Neuronal stem cell (in vitro differentiated cells): ENCODE results near the gene OBSCN.

Experiments
- DNase-seq: peaks from one replicate; pipeline ENCODE4 v3.0.0-alpha.2; 2013; ENCODE audit warnings: low spot score
- H2AFZ ChIP-seq: one replicate; pipeline ENCODE4 v1.6.1; 2013; ENCODE audit warnings: mild to moderate bottlenecking, low read length, inconsistent platforms
- H2AK5ac ChIP-seq: 2 replicates; pipeline ENCODE4 v1.6.1; 2013; ENCODE audit warnings: low read depth, mild to moderate bottlenecking, inconsistent platforms, low read length, moderate library complexity, mixed read lengths
- H2BK120ac ChIP-seq: 2 replicates; pipeline ENCODE4 v1.6.1; 2013; ENCODE audit warnings: low read depth, mild to moderate bottlenecking, inconsistent platforms, low read length, moderate library complexity, mixed read lengths
- H2BK12ac ChIP-seq: one replicate; pipeline ENCODE4 v1.6.1; 2013; ENCODE audit warnings: low read length, inconsistent platforms
- H2BK15ac ChIP-seq: 2 replicates; pipeline ENCODE4 v1.6.1; 2013; ENCODE audit warnings: mild to moderate bottlenecking, low read length, inconsistent platforms, mixed read lengths
- H2BK5ac ChIP-seq: one replicate; pipeline ENCODE4 v1.6.1; 2013; ENCODE audit warnings: inconsistent platforms, mild to moderate bottlenecking, low read length, moderate library complexity
- H3K14ac ChIP-seq: one replicate; pipeline ENCODE4 v1.6.1; 2013; ENCODE audit warnings: low read length, inconsistent platforms
- H3K18ac ChIP-seq: 2 replicates; pipeline ENCODE4 v1.6.1; 2013; ENCODE audit warnings: low read length, inconsistent platforms
- H3K23ac ChIP-seq: 2 replicates; pipeline ENCODE4 v1.6.1; 2013; ENCODE audit warnings: low read depth, mild to moderate bottlenecking, mixed read lengths, low read length, inconsistent platforms; ENCODE audit not compliant: poor library complexity
- H3K27ac ChIP-seq: replicated peaks from 3 replicates; pipeline ENCODE4 v1.5.1; 2013; ENCODE audit warnings: low read length, inconsistent platforms
- H3K27me3 ChIP-seq, 3 experiments: 2 replicates each; pipeline ENCODE4 v1.6.1; 2013; ENCODE audit warnings: low read length in 3 of 3, mild to moderate bottlenecking in 2 of 3, inconsistent platforms in 1 of 3, low read depth in 1 of 3, mixed read lengths in 1 of 3, moderate library complexity in 1 of 3; ENCODE audit not compliant: control insufficient read depth in 3 of 3, insufficient read depth in 3 of 3
- H3K36me3 ChIP-seq, 2 donors: replicated peaks in 1 of 2; 2 replicates each; pipeline ENCODE4 v1.6.1; 2013; ENCODE audit warnings: low read length in 2 of 2; ENCODE audit not compliant: control insufficient read depth in 2 of 2, insufficient read depth in 2 of 2
- H3K4ac ChIP-seq: 2 replicates; pipeline ENCODE4 v1.6.1; 2013; ENCODE audit warnings: inconsistent platforms, mild to moderate bottlenecking, low read length, moderate library complexity
- H3K4me1 ChIP-seq, 2 donors: 1 replicate in 1 of 2; 2 replicates in 1 of 2; pipeline ENCODE4 v1.6.1; 2013; ENCODE audit warnings: low read length in 2 of 2, low read depth in 1 of 2; ENCODE audit not compliant: control insufficient read depth in 2 of 2, insufficient read depth in 1 of 2
- H3K4me2 ChIP-seq: one replicate; pipeline ENCODE4 v1.6.1; 2013; ENCODE audit warnings: mild to moderate bottlenecking, low read length, inconsistent platforms; ENCODE audit not compliant: insufficient read depth, poor library complexity, severe bottlenecking
- H3K4me3 ChIP-seq, 2 donors: 2 replicates each; pipeline ENCODE4 v1.5.1; 2013; ENCODE audit warnings: low read length in 2 of 2, mild to moderate bottlenecking in 2 of 2, inconsistent platforms in 1 of 2, moderate library complexity in 1 of 2
- H3K79me1 ChIP-seq: one replicate; pipeline ENCODE4 v1.6.1; 2013; ENCODE audit warnings: low read depth, mild to moderate bottlenecking, inconsistent platforms, low read length, moderate library complexity
- H3K9ac ChIP-seq: one replicate; pipeline ENCODE4 v1.6.1; 2013; ENCODE audit warnings: mild to moderate bottlenecking, low read depth, low read length, inconsistent platforms; ENCODE audit not compliant: poor library complexity
- H3K9me3 ChIP-seq, 2 donors: replicated peaks in 1 of 2; 2 replicates each; pipeline versions ENCODE3 to v1.6.1; 2013; ENCODE audit warnings: low read length in 2 of 2, mild to moderate bottlenecking in 2 of 2, inconsistent platforms in 1 of 2, low read depth in 1 of 2, mixed read lengths in 1 of 2, moderate library complexity in 1 of 2; ENCODE audit not compliant: control insufficient read depth in 2 of 2, insufficient read depth in 1 of 2
- H4K8ac ChIP-seq: one replicate; pipeline ENCODE4 v1.6.1; 2013; ENCODE audit warnings: low read depth, mild to moderate bottlenecking, inconsistent platforms, low read length, moderate library complexity
- H4K91ac ChIP-seq: one replicate; pipeline ENCODE4 v1.6.1; 2013; ENCODE audit warnings: low read length, low read depth, mild to moderate bottlenecking, inconsistent platforms; ENCODE audit not compliant: poor library complexity
- WGBS, 2 donors: extraction: QIAGEN DNeasy Blood & Tissue Kit; methylation state at CpG; one replicate each; pipeline ENCODE4 v1.1.7; 2013; ENCODE audit warnings: missing lambda C conversion rate in 2 of 2, mixed read lengths in 1 of 2; ENCODE audit not compliant: insufficient read length in 2 of 2, insufficient replicate concordance in 1 of 2; ENCODE audit errors: extremely low coverage in 2 of 2; 5-methylcytosine and 5-hydroxymethylcytosine counted together

OBSCN gene

DNA sequence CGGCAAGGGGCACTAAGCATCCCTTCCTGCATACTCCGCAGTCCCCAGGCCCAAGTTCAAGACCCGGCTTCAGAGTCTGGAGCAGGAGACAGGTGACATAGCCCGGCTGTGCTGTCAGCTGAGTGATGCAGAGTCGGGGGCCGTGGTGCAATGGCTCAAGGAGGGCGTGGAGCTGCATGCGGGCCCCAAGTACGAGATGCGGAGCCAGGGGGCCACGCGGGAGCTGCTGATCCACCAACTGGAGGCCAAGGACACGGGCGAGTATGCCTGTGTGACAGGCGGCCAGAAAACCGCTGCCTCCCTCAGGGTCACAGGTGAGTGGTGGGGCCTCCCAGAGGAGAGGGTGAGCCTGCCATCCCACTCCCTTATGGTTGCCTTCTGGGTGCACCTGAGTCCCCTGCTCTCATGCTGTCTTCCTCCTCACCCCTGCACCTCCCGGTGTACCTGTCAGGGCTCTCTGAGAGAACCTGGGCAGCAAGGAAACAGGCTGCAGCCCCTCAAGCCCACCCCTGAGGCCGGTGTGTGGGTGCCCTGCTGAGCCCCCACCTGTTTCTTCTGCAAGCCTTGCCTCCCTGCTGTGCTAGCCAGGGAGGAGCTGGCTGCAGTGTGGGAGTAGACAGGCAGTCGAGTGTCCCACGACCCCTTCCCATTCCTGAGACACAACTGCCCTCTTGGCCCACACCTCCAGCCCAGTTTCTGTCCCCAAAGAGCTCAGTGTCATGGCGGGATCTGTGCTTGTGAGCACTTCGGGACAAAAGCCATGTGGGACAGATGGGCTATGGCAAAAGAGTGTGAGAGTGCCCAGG is 99.6 kb downstream of the OBSCN start:
- no peak overlapping the region for H2AFZ ChIP-seq
- H2AK5ac ChIP-seq: no peak overlapping the region
- peak overlapping the region; percentile 58 for H3K14ac ChIP-seq
- peaks cover 1% of the 10 kb centered on the region for H3K79me1 ChIP-seq
- H3K9ac ChIP-seq: no peak overlapping the region
- no peak overlapping the region for H3K27ac ChIP-seq
- no peak for DNase-seq
- no peak overlapping the region for H2BK120ac ChIP-seq
- no peak overlapping the region for H3K4me3 ChIP-seq
- no peak overlapping the region for H3K18ac ChIP-seq
- H3K4ac ChIP-seq: no peak overlapping the region
- peak overlapping the region; percentile 62 for H3K23ac ChIP-seq
- H3K4me2 ChIP-seq: no peak overlapping the region
- peaks cover 16 to 24% of the 10 kb centered on the region in 2 donors for H3K9me3 ChIP-seq
- H3K4me1 ChIP-seq: no peaks in the 10 kb centered on the region
- peaks cover 0 to 26% of the 10 kb centered on the region in 2 donors for H3K36me3 ChIP-seq
- no peak overlapping the region for H4K8ac ChIP-seq
- no peaks in the 10 kb centered on the region for H3K27me3 ChIP-seq
- no peak overlapping the region for H2BK5ac ChIP-seq
- H2BK15ac ChIP-seq: no peak overlapping the region
- WGBS, 2 donors: no CpG with 5 or more reads among the region's 22 CpGs
- no peak overlapping the region for H2BK12ac ChIP-seq
- peak overlapping the region; percentile 48 for H4K91ac ChIP-seq

DNA sequence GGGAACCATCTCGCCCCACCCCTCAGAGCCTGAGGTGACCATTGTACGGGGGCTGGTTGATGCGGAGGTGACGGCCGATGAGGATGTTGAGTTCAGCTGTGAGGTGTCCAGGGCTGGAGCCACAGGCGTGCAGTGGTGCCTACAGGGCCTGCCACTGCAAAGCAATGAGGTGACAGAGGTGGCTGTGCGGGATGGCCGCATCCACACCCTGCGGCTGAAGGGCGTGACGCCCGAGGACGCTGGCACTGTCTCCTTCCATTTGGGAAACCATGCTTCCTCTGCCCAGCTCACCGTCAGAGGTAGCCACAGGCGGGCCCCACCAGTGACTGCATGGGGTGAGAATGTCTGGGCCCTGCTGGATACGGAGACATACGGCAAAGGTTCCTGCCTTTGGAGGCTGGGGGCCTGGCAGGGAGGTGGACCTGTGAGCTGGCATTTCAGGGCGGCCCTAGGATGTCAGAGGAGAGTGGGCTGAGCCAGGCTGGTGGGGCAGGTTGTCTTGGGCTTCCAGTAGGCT is 100.3 kb downstream of the OBSCN start:
- Histone ChIP-seq H3K4me3 (no peak overlapping the region), H3K4ac (no peak overlapping the region), H3K79me1 (peaks cover 1% of the 10 kb centered on the region), H3K14ac (peak overlapping the region; percentile 15), H3K4me2 (no peak overlapping the region), H4K8ac (no peak overlapping the region), H3K27me3 (no peaks in the 10 kb centered on the region), H3K27ac (no peak overlapping the region), H2BK5ac (no peak overlapping the region), H3K9me3 (peaks cover 12 to 20% of the 10 kb centered on the region in 2 donors), H2AFZ (no peak overlapping the region), H4K91ac (no peak overlapping the region), H3K23ac (peak overlapping the region; percentile 57), H2BK120ac (no peak overlapping the region), H3K36me3 (peaks cover 0 to 20% of the 10 kb centered on the region in 2 donors), H2AK5ac (no peak overlapping the region), H3K9ac (no peak overlapping the region), H2BK12ac (no peak overlapping the region), H2BK15ac (no peak overlapping the region), H3K18ac (no peak overlapping the region), H3K4me1 (no peaks in the 10 kb centered on the region)
- WGBS, 2 donors: no CpG with 5 or more reads among the region's 18 CpGs
- DNase-seq: no peak

DNA sequence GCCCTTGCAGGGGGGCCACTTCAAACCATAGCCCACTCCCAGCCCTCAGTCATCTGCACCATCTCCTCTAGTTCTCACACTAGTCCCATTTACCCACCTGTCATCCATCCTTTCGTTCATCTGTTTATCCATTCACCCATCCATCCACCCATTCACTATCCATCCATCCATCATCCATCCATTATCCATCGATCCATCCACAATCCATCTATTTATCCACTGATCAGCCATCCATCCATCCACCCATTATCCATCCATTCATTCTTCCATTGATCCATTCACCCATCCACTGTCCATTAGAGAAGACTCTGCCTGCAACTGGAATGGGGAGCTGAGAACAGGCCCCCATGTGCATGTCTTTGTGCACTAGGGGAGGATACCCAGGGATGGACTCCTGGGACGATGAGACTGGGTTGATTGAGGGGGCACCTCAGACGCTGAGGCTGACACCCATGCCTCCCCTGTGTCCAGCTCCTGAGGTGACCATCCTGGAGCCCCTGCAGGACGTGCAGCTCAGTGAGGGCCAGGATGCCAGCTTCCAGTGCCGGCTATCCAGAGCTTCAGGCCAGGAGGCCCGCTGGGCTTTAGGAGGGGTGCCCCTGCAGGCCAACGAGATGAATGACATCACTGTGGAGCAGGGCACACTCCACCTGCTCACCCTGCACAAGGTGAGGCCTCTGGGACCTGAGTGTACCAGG is 100.9 kb downstream of the OBSCN start:
- Histone ChIP-seq H3K23ac (peak overlapping the region; percentile 9), H3K79me1 (peaks cover 1% of the 10 kb centered on the region), H2AK5ac (no peak overlapping the region), H3K9ac (no peak overlapping the region), H4K8ac (no peak overlapping the region), H2BK12ac (no peak overlapping the region), H3K9me3 (peaks cover 10 to 16% of the 10 kb centered on the region in 2 donors), H3K14ac (no peak overlapping the region), H3K27ac (no peak overlapping the region), H3K4me2 (no peak overlapping the region), H4K91ac (no peak overlapping the region), H2BK5ac (no peak overlapping the region), H3K18ac (no peak overlapping the region), H2BK120ac (no peak overlapping the region), H3K36me3 (peaks cover 0 to 15% of the 10 kb centered on the region in 2 donors), H3K4ac (no peak overlapping the region), H3K4me3 (no peak overlapping the region), H3K4me1 (no peaks in the 10 kb centered on the region), H2BK15ac (no peak overlapping the region), H3K27me3 (no peaks in the 10 kb centered on the region), H2AFZ (no peak overlapping the region)
- no peak for DNase-seq
- WGBS, 2 donors: 100% methylated on average over 1 of the region's 8 CpGs
